Choroid plexus epithelial cell (primary cell): ENCODE measurements around the gene EXOC3L4.

Source experiments
- DNase-seq: peaks from one replicate; pipeline ENCODE4 v3.0.0-alpha.2; 2010; ENCODE audit warnings: low read depth
- H3K4me3 ChIP-seq: 2 replicates; pipeline ENCODE4 v1.5.1; 2011; ENCODE audit warnings: low read depth, mild to moderate bottlenecking, control low read depth, low read length, moderate library complexity
- CTCF ChIP-seq: conservative IDR thresholded peaks from 2 replicates; pipeline ENCODE4 v1.5.1; 2011; ENCODE audit warnings: low read depth, mild to moderate bottlenecking, control low read depth, inconsistent platforms, low read length, moderate library complexity

The EXOC3L4 gene

GRCh38 chr14:103134919-103135318, 40.4 kb downstream of the EXOC3L4 start:
- no peak for DNase-seq
- no peak for TF ChIP-seq CTCF
- H3K4me3 ChIP-seq = no peak overlapping the region

- DNase-seq = no peak
- no peak overlapping the region for H3K4me3 ChIP-seq
- TF ChIP-seq CTCF = no peak
Observed at GRCh38 chr14:103135333-103136260, 41.1 kb downstream of the EXOC3L4 start.

GRCh38 chr14:103136388-103137271, 42.1 kb downstream of the EXOC3L4 start:
- peak; percentile 58 for DNase-seq
- TF ChIP-seq CTCF = peak; percentile 16
- no peak overlapping the region for H3K4me3 ChIP-seq

- H3K4me3 ChIP-seq = no peak overlapping the region
- TF ChIP-seq CTCF = no peak
- no peak for DNase-seq
Observed at GRCh38 chr14:103137689-103138300, 43.3 kb downstream of the EXOC3L4 start.

- no peak for TF ChIP-seq CTCF
- H3K4me3 ChIP-seq = no peak overlapping the region
- DNase-seq = no peak
Observed at GRCh38 chr14:103138301-103139131, 44.0 kb downstream of the EXOC3L4 start.

- DNase-seq = no peak
- no peak for TF ChIP-seq CTCF
- H3K4me3 ChIP-seq = no peak overlapping the region
Observed at GRCh38 chr14:103139132-103140025, 44.9 kb downstream of the EXOC3L4 start.
